ENCODE results near the gene GUCY2D. TPM values are rescaled to one million over a fixed set of nuclear protein-coding genes. Genes with fewer than 3 reads are reported as not detected.

The GUCY2D gene
- total and polyA plus RNA-seq, 8 donors, result 0.25 TPM; not detected in 7

DNA sequence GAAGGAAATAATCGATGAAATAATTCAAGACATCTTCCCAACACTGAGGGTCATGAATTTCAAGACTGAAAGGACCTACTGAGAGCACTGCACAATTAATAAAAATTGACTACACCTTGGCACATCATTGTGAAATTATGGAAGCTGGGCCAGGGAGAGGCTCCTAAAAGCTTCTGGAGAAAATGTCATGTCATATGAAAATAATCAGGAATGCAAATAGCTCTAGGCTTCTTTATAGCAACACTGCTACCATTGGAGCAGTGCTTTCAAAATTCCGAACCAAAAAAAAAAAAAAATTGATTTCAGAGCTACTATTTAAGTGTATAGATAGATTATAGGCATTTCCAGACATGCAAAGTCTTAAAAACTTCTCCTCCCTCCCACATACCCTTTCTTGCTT lies 30.0 kb downstream of the GUCY2D start:
- no peak overlapping the region for H3K4me3 ChIP-seq
- intact Hi-C loops (cut with DNase I; ENCODE audit: low total_unique reads), result no loop called here
- peaks cover 0 to 58% (median 0%) of the 10 kb centered on the region in 3 donors for H3K27me3 ChIP-seq
- no peak for TF ChIP-seq POLR2AphosphoS5 (IDR thresholded peaks at IDR 0.05)
- H3K9me3 ChIP-seq, result no peaks in the 10 kb centered on the region
- no peaks in the 10 kb centered on the region for H3K36me3 ChIP-seq
- no peak overlapping the region for H3K27ac ChIP-seq
- 50 to 95% (median 90%) methylated on average over 2 of the region's 2 CpGs for WGBS, 5 donors
- peaks cover 0 to 7% (median 3%) of the 10 kb centered on the region in 4 donors for H3K4me1 ChIP-seq
- no peak for DNase-seq

DNA sequence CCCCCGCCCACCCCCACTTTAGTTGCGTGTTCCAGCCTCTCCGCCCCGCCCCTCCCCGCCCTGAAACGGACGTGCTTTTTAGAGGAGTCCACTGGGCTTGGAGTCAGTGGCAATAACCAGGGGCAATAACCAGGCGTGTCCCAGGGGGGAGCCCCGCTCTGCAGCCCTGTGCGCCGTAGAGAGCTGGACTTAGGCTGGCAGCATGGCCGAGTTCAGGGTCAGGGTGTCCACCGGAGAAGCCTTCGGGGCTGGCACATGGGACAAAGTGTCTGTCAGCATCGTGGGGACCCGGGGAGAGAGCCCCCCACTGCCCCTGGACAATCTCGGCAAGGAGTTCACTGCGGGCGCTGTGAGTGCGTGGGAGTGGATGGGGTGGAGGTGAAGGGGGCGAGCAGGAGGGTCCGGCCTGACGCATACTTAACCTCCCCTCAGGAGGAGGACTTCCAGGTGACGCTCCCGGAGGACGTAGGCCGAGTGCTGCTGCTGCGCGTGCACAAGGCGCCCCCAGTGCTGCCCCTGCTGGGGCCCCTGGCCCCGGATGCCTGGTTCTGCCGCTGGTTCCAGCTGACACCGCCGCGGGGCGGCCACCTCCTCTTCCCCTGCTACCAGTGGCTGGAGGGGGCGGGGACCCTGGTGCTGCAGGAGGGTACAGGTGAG lies 36.7 kb downstream of the GUCY2D start, which contains the start of gene ALOX15B:
Gene ALOX15B (plus strand): TSS at position 106 of the 657 bp plus-strand sequence. CDS start 97 bp downstream, at position 203.
- Histone ChIP-seq H3K4me1 (peaks cover 4 to 24% (median 17%) of the 10 kb centered on the region in 4 donors), H3K36me3 (no peaks in the 10 kb centered on the region), H3K27me3 (peaks cover 3 to 44% (median 16%) of the 10 kb centered on the region in 3 donors), H3K27ac (peak within 1 kb of the TSS in 1 of 5 donors; percentile 13), H3K9me3 (no peaks in the 10 kb centered on the region), H3K4me3 (peak within 1 kb of the TSS; percentile 27 to 43 (median 35))
- intact Hi-C loops (cut with DNase I; ENCODE audit: low total_unique reads), result no loop called here
- DNase-seq, result peak; percentile 46 to 63
- WGBS, 5 donors, result 8 to 12% (median 10%) methylated on average over 19 to 37 of the region's 37 CpGs
- no peak for TF ChIP-seq POLR2A (IDR thresholded peaks at IDR 0.05)

DNA sequence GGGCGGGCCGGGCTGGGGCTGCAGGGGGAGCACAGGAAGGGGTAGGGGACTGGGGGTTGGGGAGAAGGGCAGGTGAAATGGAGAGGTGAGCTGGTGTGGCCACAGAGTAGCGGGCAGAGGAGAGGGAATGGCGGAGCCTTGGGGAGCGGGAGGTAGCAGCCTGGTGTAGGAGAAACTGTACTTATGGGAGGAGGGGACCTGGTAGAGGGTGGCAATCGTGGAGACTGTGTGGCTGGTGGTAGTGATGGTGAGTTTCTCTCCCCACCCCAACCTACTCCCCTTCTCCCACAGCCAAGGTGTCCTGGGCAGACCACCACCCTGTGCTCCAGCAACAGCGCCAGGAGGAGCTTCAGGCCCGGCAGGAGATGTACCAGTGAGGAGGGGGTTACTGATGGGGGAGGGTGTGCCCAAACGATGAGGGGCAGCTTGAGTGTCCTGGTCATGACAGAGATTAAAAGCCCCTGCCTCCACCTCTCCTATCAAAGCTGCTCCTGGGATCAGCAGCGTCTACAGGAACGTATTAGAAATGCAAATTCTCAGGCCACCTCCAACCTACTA lies 37.3 kb downstream of the GUCY2D start:
- DNase-seq, result no peak
- peak overlapping the region; percentile 27 to 43 (median 35) for H3K4me3 ChIP-seq
- intact Hi-C loops (cut with DNase I; ENCODE audit: low total_unique reads), result no loop called here
- 59 to 71% (median 60%) methylated on average over 10 to 11 of the region's 11 CpGs for WGBS, 5 donors
- no peaks in the 10 kb centered on the region for H3K36me3 ChIP-seq
- H3K27ac ChIP-seq, result peak overlapping the region in 1 of 5 donors; percentile 13
- peaks cover 3 to 38% (median 16%) of the 10 kb centered on the region in 3 donors for H3K27me3 ChIP-seq
- peaks cover 4 to 22% (median 16%) of the 10 kb centered on the region in 4 donors for H3K4me1 ChIP-seq
- TF ChIP-seq, protein P1, sequence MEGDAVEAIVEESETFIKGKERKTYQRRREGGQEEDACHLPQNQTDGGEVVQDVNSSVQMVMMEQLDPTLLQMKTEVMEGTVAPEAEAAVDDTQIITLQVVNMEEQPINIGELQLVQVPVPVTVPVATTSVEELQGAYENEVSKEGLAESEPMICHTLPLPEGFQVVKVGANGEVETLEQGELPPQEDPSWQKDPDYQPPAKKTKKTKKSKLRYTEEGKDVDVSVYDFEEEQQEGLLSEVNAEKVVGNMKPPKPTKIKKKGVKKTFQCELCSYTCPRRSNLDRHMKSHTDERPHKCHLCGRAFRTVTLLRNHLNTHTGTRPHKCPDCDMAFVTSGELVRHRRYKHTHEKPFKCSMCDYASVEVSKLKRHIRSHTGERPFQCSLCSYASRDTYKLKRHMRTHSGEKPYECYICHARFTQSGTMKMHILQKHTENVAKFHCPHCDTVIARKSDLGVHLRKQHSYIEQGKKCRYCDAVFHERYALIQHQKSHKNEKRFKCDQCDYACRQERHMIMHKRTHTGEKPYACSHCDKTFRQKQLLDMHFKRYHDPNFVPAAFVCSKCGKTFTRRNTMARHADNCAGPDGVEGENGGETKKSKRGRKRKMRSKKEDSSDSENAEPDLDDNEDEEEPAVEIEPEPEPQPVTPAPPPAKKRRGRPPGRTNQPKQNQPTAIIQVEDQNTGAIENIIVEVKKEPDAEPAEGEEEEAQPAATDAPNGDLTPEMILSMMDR (IDR thresholded peaks at IDR 0.05), result no peak
- TF ChIP-seq POLR2AphosphoS5 (IDR thresholded peaks at IDR 0.05) (no peak), POLR2A (IDR thresholded peaks at IDR 0.05) (no peak), EP300 (IDR thresholded peaks at IDR 0.05) (no peak)
- no peaks in the 10 kb centered on the region for H3K9me3 ChIP-seq

DNA sequence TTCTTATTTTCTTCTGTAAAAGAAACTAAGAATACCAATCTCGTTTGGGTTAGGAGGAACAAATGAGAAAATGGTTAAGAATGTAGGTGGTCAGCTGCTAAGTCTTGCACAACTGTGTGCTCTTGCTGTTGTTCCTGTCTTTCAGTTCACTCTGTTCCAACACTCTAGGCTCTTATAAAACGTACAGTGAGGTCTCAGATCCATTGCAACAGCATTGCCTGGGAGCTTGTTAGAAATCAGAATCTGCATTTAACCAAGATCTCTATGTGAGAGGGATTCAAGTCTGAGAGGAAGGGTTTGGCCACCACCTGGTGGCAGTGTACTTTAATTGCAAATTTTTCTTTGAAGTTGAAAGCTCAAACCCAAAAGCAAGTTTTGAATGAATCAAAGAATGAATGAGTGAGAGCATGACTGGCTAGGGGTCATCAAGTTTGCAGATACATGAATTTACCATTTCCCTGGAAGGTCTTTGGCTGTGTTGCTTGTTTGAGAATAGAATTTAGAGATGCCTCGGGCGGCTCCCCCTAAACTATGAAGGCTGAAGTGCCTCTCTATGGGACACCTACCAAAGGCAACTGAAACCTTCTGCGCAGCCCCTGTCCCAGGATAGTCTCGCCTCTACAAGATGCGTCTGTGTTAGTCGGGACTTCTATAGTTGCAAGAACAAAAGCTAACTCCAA lies 39.0 kb downstream of the GUCY2D start:
- peak overlapping the region in 3 of 5 donors; percentile 30 to 76 (median 52) for H3K27ac ChIP-seq
- TF ChIP-seq POLR2AphosphoS5 (IDR thresholded peaks at IDR 0.05), result peak in 2 of 3 donors; percentile 7 to 19
- TF ChIP-seq, protein P1 (IDR thresholded peaks at IDR 0.05), result peak in 4 of 7 experiments; percentile 47 to 68 (median 48)
- no peak for TF ChIP-seq POLR2A (IDR thresholded peaks at IDR 0.05)
- intact Hi-C loops (cut with DNase I; ENCODE audit: low total_unique reads), result no loop called here
- peaks cover 4 to 22% (median 16%) of the 10 kb centered on the region in 4 donors for H3K4me1 ChIP-seq
- peak; percentile 58 to 79 for DNase-seq
- peaks cover 3 to 49% (median 16%) of the 10 kb centered on the region in 3 donors for H3K27me3 ChIP-seq
- no peaks in the 10 kb centered on the region for H3K9me3 ChIP-seq
- 54 to 66% (median 59%) methylated on average over 8 of the region's 8 CpGs for whole genome bisulfite sequencing, 5 donors
- no peak overlapping the region for H3K4me3 ChIP-seq
- H3K36me3 ChIP-seq, result no peaks in the 10 kb centered on the region

DNA sequence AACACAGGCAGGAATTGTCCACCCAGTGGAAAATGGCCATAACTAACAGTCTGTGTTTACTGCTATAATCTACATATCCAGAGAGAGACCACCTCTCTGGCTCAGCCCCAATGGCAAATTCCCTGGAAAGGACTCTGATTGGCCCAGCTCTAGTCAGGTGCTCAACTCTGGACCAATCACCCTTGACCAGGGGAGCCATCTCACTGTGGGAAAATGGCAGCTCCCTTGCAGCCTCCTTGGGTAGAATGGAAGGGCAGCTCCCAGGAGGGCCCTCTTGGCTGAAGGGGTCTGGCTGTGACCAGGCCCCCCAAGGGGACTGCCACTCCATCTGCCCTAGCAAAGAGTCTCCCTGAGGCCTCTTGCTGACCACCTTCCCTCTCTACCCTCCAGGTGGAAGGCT lies 39.6 kb downstream of the GUCY2D start:
- DNase-seq, result no peak
- TF ChIP-seq POLR2A (IDR thresholded peaks at IDR 0.05), result no peak
- TF ChIP-seq EP300 (IDR thresholded peaks at IDR 0.05), result no peak
- TF ChIP-seq, protein P1 (IDR thresholded peaks at IDR 0.05), result no peak
- TF ChIP-seq POLR2AphosphoS5 (IDR thresholded peaks at IDR 0.05), result no peak
- Histone ChIP-seq H3K4me3 (no peak overlapping the region), H3K27me3 (peaks cover 3 to 50% (median 16%) of the 10 kb centered on the region in 3 donors), H3K36me3 (no peaks in the 10 kb centered on the region), H3K9me3 (no peaks in the 10 kb centered on the region), H3K27ac (no peak overlapping the region), H3K4me1 (peaks cover 4 to 22% (median 16%) of the 10 kb centered on the region in 4 donors)
- intact Hi-C loops (cut with DNase I; ENCODE audit: low total_unique reads), result no loop called here

Measured in stomach (tissue), 9 donors.